ENCODE data around the gene ASPA. TPM values are rescaled to one million over a fixed set of nuclear protein-coding genes. Genes with fewer than 3 reads are reported as not detected.
"Not testable (repeated sequence)": the region's sequence is repeated elsewhere in the genome, so short reads cannot be mapped to it uniquely, and the experiment has no call there.

ASPA gene
- total RNA-seq (2014; rRNA removed; shearing (Covaris generic)), result not detected in 2 replicates

DNA sequence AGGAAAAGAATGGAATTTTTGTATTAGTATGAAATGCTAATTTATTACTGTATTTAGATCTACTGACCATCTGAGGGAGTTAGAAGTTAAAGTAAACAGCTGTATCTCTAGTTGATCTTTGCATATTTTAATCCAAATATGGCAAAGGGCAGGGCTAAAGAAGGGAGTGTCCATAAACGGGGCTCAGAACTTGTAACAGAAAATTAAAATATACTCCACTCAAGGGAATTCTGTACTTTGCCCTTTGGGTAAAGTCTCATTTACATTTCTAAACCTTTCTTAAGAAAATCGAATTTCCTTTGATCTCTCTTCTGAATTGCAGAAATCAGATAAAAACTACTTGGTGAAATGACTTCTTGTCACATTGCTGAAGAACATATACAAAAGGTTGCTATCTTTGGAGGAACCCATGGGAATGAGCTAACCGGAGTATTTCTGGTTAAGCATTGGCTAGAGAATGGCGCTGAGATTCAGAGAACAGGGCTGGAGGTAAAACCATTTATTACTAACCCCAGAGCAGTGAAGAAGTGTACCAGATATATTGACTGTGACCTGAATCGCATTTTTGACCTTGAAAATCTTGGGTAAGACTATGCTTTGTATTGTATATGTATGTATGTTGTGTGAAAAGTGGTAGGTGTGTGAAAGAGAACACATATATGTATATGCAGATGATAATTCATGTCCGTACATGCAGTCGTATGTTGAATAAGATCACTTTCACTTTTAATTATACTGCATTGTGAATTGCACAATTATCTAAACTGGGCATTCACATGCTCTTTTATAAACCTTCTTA, at the start of gene ASPA:
Gene ASPA (plus strand): TSS at position 186 of the 799 bp plus-strand sequence. CDS start 163 bp downstream, at position 349.
- DNase-seq (ENCODE audit: low spot score), result no peak

GRCh38 chr17:3433215-3433614, 42.6 kb upstream of the ASPA start:
- not testable (repeated sequence) for DNase-seq (ENCODE audit: low spot score)

DNA sequence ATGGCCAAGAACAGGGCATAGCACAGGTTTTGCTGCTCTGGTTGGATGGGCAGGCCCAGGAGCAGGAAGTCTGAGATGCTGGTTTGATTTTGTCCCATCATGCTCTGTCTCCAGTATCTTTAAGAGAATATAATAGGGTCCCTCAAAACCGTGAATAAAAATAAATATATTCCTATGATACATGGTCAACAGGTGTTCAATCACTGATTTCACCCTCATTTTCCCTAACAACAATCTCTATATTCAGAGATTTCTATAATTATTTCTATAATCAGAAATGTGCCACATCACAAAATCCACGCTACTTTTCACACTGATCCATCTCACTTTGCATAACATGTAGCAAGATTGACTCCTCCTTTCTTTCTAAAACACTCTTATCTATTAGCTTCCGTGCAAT, 42.1 kb upstream of the ASPA start, which contains the start of gene OR1E2:
Gene OR1E2 (minus strand): TSS at position 101 of the 400 bp plus-strand sequence. CDS start 0 bp downstream, at position 101.
- no peak for DNase-seq (ENCODE audit: low spot score)

- no peak for DNase-seq (ENCODE audit: low spot score)
These were observed 37.4 kb upstream of the ASPA start for GRCh38 chr17:3438368-3438767.

DNA sequence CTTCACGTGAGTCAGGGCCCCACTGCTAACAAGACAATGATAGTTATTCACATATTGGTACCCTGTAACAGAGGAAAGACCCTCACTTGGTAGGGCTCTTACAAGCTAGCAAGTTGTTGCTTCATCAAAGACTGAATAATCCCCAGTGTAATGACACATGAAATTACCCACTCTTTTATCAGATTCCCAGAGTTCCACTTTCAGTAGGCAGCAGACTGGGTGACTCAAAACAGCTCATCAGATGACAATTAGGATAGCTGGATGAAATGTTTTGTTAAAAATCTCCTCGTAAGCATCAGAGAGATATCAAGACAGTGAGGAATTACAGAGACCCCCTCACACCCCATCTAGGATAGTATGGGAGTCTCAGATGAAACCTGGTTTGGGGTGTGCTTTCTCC, 35.3 kb upstream of the ASPA start:
- DNase-seq (ENCODE audit: low spot score), result no peak

GRCh38 chr17:3447625-3448024, 28.2 kb upstream of the ASPA start:
- peak; percentile 2 for DNase-seq (ENCODE audit: low spot score)

- DNase-seq (ENCODE audit: low spot score), result no peak
These were observed 27.6 kb upstream of the ASPA start for GRCh38 chr17:3448059-3448665.

- not testable (repeated sequence) for DNase-seq (ENCODE audit: low spot score)
These were observed 9.4 kb upstream of the ASPA start for GRCh38 chr17:3466355-3466754.

GRCh38 chr17:3469529-3469928, 6.3 kb upstream of the ASPA start:
- DNase-seq (ENCODE audit: low spot score), result no peak

DNA sequence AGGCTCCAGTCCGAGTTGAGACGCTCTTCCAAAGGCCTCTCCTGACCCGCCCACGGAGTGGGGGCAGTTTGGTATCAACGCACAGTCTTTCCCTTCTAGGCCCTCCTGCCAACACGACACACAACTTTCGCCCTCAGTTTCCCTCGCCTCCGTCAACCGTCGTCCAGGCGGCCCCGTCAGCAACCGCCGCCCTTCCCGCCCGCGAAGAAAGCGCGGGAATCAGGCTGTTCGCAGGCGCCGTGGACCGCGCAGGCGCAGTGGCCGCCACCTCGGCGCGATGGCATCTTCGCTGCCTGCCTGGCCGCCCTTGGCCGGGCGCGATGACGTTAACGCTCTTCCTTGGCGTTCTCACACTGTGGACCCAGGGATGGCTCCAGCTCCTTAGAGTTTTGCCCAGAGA, 4.2 kb upstream of the ASPA start, which contains the start of gene SPATA22:
Gene SPATA22 (minus strand): TSS at position 221 of the 400 bp plus-strand sequence. CDS start 2,494 bp downstream, outside the sequence.
- no peak for DNase-seq (ENCODE audit: low spot score)

DNA sequence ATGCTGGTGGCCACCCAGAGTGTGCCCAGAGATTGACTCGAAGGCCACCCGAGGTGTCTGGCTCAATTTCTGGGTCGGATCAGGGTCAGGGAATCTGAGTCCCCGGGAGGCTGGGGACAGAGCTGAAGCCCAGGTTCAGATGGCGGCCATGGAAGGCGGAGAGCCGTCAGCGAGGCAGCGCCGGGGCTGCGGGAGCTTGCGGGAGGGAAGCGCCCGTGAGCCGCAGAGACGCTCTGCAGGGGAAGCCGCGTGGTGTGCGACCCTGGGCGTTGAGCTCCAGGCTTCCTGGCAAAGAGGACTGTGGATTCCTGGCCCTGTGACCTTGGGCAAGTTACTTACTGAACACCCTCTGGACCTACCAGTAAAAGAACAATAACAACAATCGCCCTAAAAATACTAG, 3.7 kb upstream of the ASPA start:
- no peak for DNase-seq (ENCODE audit: low spot score)

DNA sequence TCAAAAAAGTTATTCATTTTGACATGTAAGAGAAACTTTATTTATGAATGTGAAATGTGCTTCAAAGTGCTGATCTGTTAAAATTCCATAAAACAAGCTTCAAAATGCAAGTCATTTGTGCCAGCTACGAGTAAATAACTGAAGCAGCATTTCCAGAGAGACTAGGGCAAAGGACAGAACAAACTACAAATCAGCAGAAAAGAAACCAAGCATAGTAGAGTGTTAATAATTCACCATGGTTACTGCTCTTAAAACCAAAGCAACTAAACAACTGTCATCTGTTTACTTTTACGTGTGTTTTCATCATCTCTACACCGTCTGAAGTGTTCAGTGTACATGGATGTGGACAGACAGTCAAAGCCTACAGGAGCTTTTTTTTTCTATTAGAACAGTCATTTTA, 1.6 kb upstream of the ASPA start:
- DNase-seq (ENCODE audit: low spot score), result peak; percentile 31

DNA sequence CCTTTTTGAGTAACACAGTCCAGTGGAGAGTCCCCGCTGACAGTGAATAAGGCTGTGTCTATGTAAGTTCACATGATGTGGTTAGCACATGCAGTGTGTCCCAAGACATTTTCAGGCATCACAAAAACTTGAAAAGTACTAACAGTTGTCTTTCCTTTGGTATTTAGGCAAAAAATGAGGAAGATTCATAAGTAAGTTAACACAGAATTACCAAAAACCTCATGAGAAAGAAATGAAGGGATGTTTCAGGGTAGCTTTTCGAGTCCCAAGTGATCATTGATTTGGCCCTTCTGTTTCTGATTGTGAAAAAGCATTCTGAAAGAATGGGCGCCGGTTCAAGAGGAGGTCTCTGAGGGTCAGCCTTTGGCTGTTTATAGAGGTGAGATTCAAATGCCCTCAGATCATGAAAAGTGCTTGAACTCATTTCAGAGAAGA, 529 bp upstream of the ASPA start:
- no peak for DNase-seq (ENCODE audit: low spot score)

GRCh38 chr17:3479988-3480387, 4.2 kb downstream of the ASPA start:
- DNase-seq (ENCODE audit: low spot score), result no peak

DNA sequence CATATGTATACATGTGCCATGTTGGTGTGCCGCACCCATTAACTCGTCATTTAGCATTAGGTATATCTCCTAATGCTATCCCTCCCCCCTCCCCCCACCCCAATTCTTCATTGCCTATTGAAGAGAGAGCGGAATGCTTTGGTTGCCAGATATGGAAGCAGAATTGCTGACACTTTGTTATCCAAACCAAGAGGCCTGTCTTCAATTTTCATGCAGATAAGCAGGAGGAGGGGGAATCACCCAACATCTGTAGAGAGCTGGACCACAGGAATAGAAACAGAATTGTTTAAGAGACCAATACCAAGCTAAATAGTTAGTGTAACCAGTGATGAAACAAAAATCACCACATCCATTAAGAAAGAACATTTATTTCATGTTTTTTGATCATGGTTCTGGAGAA, 7.1 kb downstream of the ASPA start:
- DNase-seq (ENCODE audit: low spot score), result no peak

DNA sequence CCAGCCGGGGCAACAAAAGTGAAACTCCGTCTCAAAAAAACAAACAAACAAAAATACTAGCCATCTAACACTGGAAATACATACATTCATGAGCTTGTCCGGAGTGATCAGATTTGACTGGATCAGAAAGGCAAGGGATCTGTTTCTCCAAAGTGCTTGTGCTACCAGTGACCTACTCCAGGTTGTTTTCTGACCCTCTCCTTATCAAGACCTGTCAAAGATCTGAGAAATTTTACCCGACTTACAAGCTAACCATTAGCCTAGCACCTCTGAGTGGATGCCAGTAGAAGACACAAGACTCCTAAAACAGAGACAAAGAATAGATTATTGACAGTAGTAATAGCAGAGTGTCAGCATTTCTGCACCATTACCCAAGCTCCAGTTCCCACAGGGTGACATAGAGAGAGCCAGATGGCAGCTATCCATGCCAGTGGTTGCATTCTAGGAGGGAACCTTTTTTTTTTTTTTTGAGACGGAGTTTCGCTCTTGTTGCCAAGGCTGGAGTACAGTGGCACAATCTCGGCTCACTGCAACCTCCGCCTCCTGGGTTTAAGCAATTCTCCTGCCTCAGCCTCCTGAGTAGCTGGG, 9.8 kb downstream of the ASPA start:
- no peak for DNase-seq (ENCODE audit: low spot score)

GRCh38 chr17:3497101-3497500, 21.3 kb downstream of the ASPA start:
- DNase-seq (ENCODE audit: low spot score), result no peak

DNA sequence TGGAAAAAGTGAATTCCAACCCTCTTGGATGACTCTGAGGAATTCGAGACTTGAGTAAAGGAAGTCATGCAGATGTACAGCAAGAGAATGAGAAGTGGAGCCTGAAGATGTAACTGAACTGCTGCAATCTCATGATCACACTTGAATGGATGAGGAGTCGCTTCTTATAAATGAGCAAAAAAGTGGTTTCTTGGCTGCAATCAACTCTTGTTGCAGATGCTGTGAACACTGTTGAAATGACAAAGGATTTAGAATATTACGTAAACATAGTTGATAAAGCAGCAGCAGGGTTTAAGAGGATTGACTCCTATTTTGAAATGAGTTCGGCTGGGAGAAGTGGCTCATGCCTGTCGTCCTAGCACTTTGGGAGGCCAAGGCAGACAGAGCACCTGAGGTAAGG, 25.5 kb downstream of the ASPA start:
- DNase-seq (ENCODE audit: low spot score), result no peak

- DNase-seq (ENCODE audit: low spot score), result no peak
These were observed 26.7 kb downstream of the ASPA start for GRCh38 chr17:3502466-3502865.

DNA sequence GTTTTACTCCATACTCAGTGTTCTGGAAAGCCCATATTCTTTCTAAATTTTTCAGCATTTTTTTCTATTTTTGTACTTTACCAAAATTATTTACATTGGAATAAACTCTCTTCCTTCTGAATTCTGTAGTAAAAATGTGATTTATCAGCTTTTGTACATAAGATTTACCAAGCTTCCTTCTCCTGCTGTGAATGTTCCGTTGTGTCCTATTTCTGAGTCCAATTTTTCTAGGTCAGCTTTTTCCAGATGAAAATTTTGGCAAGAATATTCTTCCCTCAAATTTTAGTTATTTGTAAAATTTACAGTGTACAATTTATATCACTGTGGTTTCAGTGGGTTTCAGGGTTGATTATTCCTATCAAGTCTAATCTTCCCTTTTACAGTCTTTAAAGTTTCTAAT, 27.5 kb downstream of the ASPA start:
- no peak for DNase-seq (ENCODE audit: low spot score)

DNA sequence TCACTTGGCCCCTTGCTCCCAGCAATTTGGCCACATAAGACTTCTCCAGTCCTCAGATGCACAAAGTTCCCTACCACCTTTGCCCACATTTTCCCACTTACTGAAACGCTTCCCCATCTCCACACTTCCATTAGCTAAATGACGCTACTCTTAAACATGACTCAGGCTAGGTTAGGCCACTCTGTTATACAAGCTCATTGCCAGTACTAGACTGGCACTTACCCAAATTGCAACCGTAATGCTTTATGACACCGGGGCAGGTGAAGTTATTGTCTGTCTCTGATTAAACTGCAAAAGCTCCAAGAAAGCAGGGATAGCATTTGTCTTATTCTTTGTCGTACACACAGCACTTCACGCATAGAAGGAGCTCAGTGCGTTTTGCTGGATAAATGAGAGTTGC, 29.2 kb downstream of the ASPA start:
- no peak for DNase-seq (ENCODE audit: low spot score)

- DNase-seq (ENCODE audit: low spot score), result no peak
These were observed 30.3 kb downstream of the ASPA start for GRCh38 chr17:3506054-3506453.

GRCh38 chr17:3507071-3507470, 31.3 kb downstream of the ASPA start:
- DNase-seq (ENCODE audit: low spot score), result no peak
